SK-N-SH (cell line): ENCODE measurements around the gene WRAP73. TPM values are rescaled to one million over a fixed set of nuclear protein-coding genes. Genes with fewer than 3 reads are reported as not detected.

Experiments used
- CTCF ChIA-PET: fragments of 300-600, 350-600 bp; formaldehyde crosslinking; extraction: SDS; loops from one replicate; lab custom pipeline; 2021; lab: Yijun Ruan, JAX
- POLR2A ChIA-PET: fragments of 350-600 bp; sonication (Branson Sonifier 250); formaldehyde crosslinking; extraction: SDS; loops from one replicate; lab custom pipeline; 2020; ENCODE audit warnings: antibody characterized with exemption, inconsistent platforms; lab: Yijun Ruan, JAX
- DNase-seq: peaks from one replicate; pipeline ENCODE4 v3.0.0; 2012
- H2AFZ ChIP-seq: fragments of 200-600 bp; sonication (generic); 2 replicates; pipeline ENCODE4 v1.8.1; 2016; ENCODE audit warnings: antibody characterized with exemption, mild to moderate bottlenecking, low read depth
- H3F3A ChIP-seq: fragments of 200-600 bp; sonication (generic); replicated peaks from 2 replicates; pipeline ENCODE3; 2016; ENCODE audit warnings: antibody characterized with exemption, mild to moderate bottlenecking; ENCODE audit not compliant: insufficient read depth
- H3K27ac ChIP-seq, 2 experiments: fragments of 200-500 bp in 1 of 2; fragments of 200-600 bp in 1 of 2; sonication (Bioruptor generic) in 1 of 2; sonication (generic), shearing (Covaris generic) in 1 of 2; 2 replicates each; pipeline versions ENCODE4 v1.5.1 to v1.6.1; 2014 to 2016; ENCODE audit warnings: low read depth in 2 of 2, inconsistent platforms in 1 of 2, low read length in 1 of 2, mild to moderate bottlenecking in 1 of 2, mixed read lengths in 1 of 2
- H3K27me3 ChIP-seq: fragments of 200-600 bp; sonication (generic), shearing (Covaris generic); 2 replicates; pipeline ENCODE4 v1.6.1; 2016; ENCODE audit warnings: mixed run types; ENCODE audit not compliant: insufficient read depth
- H3K36me3 ChIP-seq, 2 experiments: fragments of 200-500 bp in 1 of 2; fragments of 200-600 bp in 1 of 2; sonication (Bioruptor generic) in 1 of 2; sonication (generic) in 1 of 2; replicated peaks in 1 of 2; 2 replicates each; pipeline versions ENCODE3 to v1.5.1; 2014 to 2016; ENCODE audit warnings: low read length in 1 of 2, mild to moderate bottlenecking in 1 of 2; ENCODE audit not compliant: insufficient read depth in 2 of 2, control insufficient read depth in 1 of 2
- H3K4me1 ChIP-seq, 2 experiments: fragments of 200-500 bp in 1 of 2; fragments of 200-600 bp in 1 of 2; sonication (Bioruptor generic) in 1 of 2; sonication (generic), shearing (Covaris generic) in 1 of 2; 2 replicates each; pipeline versions ENCODE4 v1.5.1 to v1.6.1; 2014 to 2016; ENCODE audit warnings: low read depth in 1 of 2, low read length in 1 of 2, mixed run types in 1 of 2; ENCODE audit not compliant: insufficient read depth in 2 of 2, control insufficient read depth in 1 of 2
- H3K4me2 ChIP-seq: fragments of 200-600 bp; sonication (generic), shearing (Covaris generic); 2 replicates; pipeline ENCODE4 v1.6.1; 2017; ENCODE audit warnings: mixed run types
- H3K4me3 ChIP-seq, 2 experiments: fragments of 200-500 bp in 1 of 2; fragments of 200-600 bp in 1 of 2; sonication (Bioruptor generic) in 1 of 2; sonication (generic), shearing (Covaris generic) in 1 of 2; 2 replicates each; pipeline versions ENCODE4 v1.5.1 to v1.8.1; 2014 to 2016; ENCODE audit warnings: low read depth in 2 of 2, inconsistent platforms in 1 of 2, low read length in 1 of 2, mild to moderate bottlenecking in 1 of 2, mixed read lengths in 1 of 2, moderate library complexity in 1 of 2
- H3K79me2 ChIP-seq: fragments of 200-600 bp; sonication (generic); 2 replicates; pipeline ENCODE4 v1.8.1; 2017; ENCODE audit warnings: mild to moderate bottlenecking; ENCODE audit not compliant: insufficient read depth
- H3K9ac ChIP-seq: fragments of 200-600 bp; sonication (generic); 2 replicates; pipeline ENCODE4 v1.6.1; 2017; ENCODE audit warnings: mixed run types
- H3K9me2 ChIP-seq: fragments of 200-600 bp; sonication (generic); 2 replicates; pipeline ENCODE4 v1.6.1; 2017; ENCODE audit warnings: mixed run types
- H3K9me3 ChIP-seq: fragments of 200-600 bp; sonication (generic); 2 replicates; pipeline ENCODE4 v1.6.1; 2017; ENCODE audit warnings: mixed run types, mild to moderate bottlenecking, moderate library complexity
- H4K20me1 ChIP-seq: fragments of 200-600 bp; sonication (generic); 2 replicates; pipeline ENCODE4 v1.6.1; 2017; ENCODE audit warnings: mild to moderate bottlenecking, mixed run types; ENCODE audit not compliant: insufficient read depth
- ELF1 ChIP-seq: IDR thresholded peaks from 2 replicates; pipeline ENCODE4 v1.4.0; 2012
- EP300 ChIP-seq, 2 experiments: IDR thresholded peaks; 2 replicates each; pipeline versions ENCODE4 v1.4.0 to v1.6.1; 2012; ENCODE audit warnings: borderline replicate concordance in 1 of 2, low read depth in 1 of 2, low read length in 1 of 2
- EZH2phosphoT487 ChIP-seq: fragments of 200-600 bp; sonication (generic); IDR thresholded peaks from 2 replicates; pipeline ENCODE4 v1.6.1; 2017; ENCODE audit warnings: low read depth, mixed run types, mild to moderate bottlenecking, antibody characterized with exemption, moderate library complexity, borderline replicate concordance
- FOSL2 ChIP-seq: IDR thresholded peaks from 2 replicates; pipeline ENCODE4 v1.4.0; 2012; ENCODE audit warnings: low read depth, mild to moderate bottlenecking, moderate library complexity, borderline replicate concordance
- FOXJ3 ChIP-seq: sonication (generic); formaldehyde crosslinking; IDR thresholded peaks from 2 replicates; pipeline ENCODE4 v1.5.1; 2020; ENCODE audit warnings: mild to moderate bottlenecking, missing genetic modification reagents
- GATA2 ChIP-seq: sonication (generic); formaldehyde crosslinking; IDR thresholded peaks from 2 replicates; pipeline ENCODE4 v1.5.0; 2020; ENCODE audit warnings: mild to moderate bottlenecking, missing genetic modification reagents
- IRF3 ChIP-seq: fragments of 150-350 bp; IDR thresholded peaks from 2 replicates; pipeline ENCODE4 v1.6.1; 2016; ENCODE audit warnings: mild to moderate bottlenecking, low read depth, low read length
- JUND ChIP-seq: IDR thresholded peaks from 2 replicates; pipeline ENCODE4 v1.4.0; 2012
- MEF2A ChIP-seq: IDR thresholded peaks from 2 replicates; pipeline ENCODE4 v1.4.0; 2012; ENCODE audit warnings: low read depth, borderline replicate concordance
- NRF1 ChIP-seq: IDR thresholded peaks from 2 replicates; pipeline ENCODE4 v1.6.1; 2012; ENCODE audit warnings: low read depth, mild to moderate bottlenecking, low read length
- POLR2AphosphoS5 ChIP-seq: IDR thresholded peaks from 2 replicates; pipeline ENCODE4 v1.6.1; 2012; ENCODE audit warnings: low read depth, low read length
- RCOR1 ChIP-seq: fragments of 150-350 bp; IDR thresholded peaks from 2 replicates; pipeline ENCODE4 v1.6.1; 2017; ENCODE audit warnings: antibody characterized with exemption, low read length
- RFX5 ChIP-seq: IDR thresholded peaks from 2 replicates; pipeline ENCODE4 v1.6.1; 2012; ENCODE audit warnings: mild to moderate bottlenecking, improper control_type of control experiment, low read length
- RXRA ChIP-seq: IDR thresholded peaks from 2 replicates; pipeline ENCODE4 v1.4.0; 2012; ENCODE audit warnings: low read depth, mild to moderate bottlenecking, borderline replicate concordance
- TAF1 ChIP-seq: IDR thresholded peaks from 2 replicates; pipeline ENCODE4 v1.6.1; 2012; ENCODE audit warnings: low read depth, mild to moderate bottlenecking, low read length, moderate library complexity, borderline replicate concordance
- TCF12 ChIP-seq: IDR thresholded peaks from 2 replicates; pipeline ENCODE4 v1.4.0; 2012
- TEAD4 ChIP-seq: IDR thresholded peaks from 2 replicates; pipeline ENCODE4 v1.4.0; 2012; ENCODE audit warnings: mild to moderate bottlenecking, borderline replicate concordance; ENCODE audit not compliant: insufficient read depth
- ZBTB33 ChIP-seq: IDR thresholded peaks from 2 replicates; pipeline ENCODE4 v1.4.0; 2012; ENCODE audit warnings: low read depth, borderline replicate concordance
- WGBS: methylation state at CpG from one replicate; pipeline ENCODE4 v1.1.6; 2017; ENCODE audit warnings: low lambda C conversion rate; 5-methylcytosine and 5-hydroxymethylcytosine counted together
- polyA plus RNA-seq, 3 experiments: library from polyadenylated mRNA; depleted of rRNA; stranded (reverse); fragments of >200 nt; gene quantifications; 2 replicates each; pipeline ENCODE4 v1.2.3, GENCODE V29; 2012
- TF ChIP-seq, protein P1 (sequence below): IDR thresholded peaks from 2 replicates; pipeline ENCODE4; 2012
- TF ChIP-seq, protein P2 (sequence below): fragments of 200-600 bp; sonication (generic); IDR thresholded peaks from 2 replicates; pipeline ENCODE4 v1.6.1; 2017; ENCODE audit warnings: antibody characterized with exemption, mild to moderate bottlenecking, moderate library complexity
- TF ChIP-seq, protein P3 (sequence below): IDR thresholded peaks from 2 replicates; pipeline ENCODE4 v1.4.0; 2012; ENCODE audit warnings: low read depth

The WRAP73 gene
- polyA plus RNA-seq, 1 of the 3 experiments (the other 2 are of a cell fraction) = 61.9 TPM

GRCh38 chr1:3688356-3689137 lies 38.6 kb upstream of the WRAP73 start:
- Histone ChIP-seq H2AFZ (no peak overlapping the region), H3K4me2 (no peak overlapping the region), H3K4me3 (no peak overlapping the region), H3K27me3 (no peaks in the 10 kb centered on the region), H3K4me1 (peaks cover 0 to 2% of the 10 kb centered on the region in 2 experiments; a peak in 1 of 4 replicates), H3K9me3 (no peaks in the 10 kb centered on the region), H3F3A (no peaks in the 10 kb centered on the region), H3K27ac (no peak overlapping the region), H3K79me2 (no peaks in the 10 kb centered on the region), H3K36me3 (no peaks in the 10 kb centered on the region), H3K9ac (no peak overlapping the region), H3K9me2 (no peaks in the 10 kb centered on the region), H4K20me1 (no peaks in the 10 kb centered on the region)
- ChIA-PET CTCF (interaction anchor here (2.9 kb wide), 2 partner anchors 7 to 35 kb away, joined by 10 to 16 read pairs; no protein-coding TSS in a partner anchor), POLR2A (no interaction called here)
- DNase-seq = no peak
- no peak for TF ChIP-seq FOXJ3 (CRISPR knock-in tag)
- TF ChIP-seq RFX5 = no peak
- TF ChIP-seq ZBTB33 = no peak
- no peak for TF ChIP-seq TAF1
- TF ChIP-seq JUND = no peak
- no peak for TF ChIP-seq RXRA
- TF ChIP-seq TCF12 = no peak
- no peak for TF ChIP-seq TEAD4
- no peak for TF ChIP-seq NRF1
- TF ChIP-seq, protein P1, sequence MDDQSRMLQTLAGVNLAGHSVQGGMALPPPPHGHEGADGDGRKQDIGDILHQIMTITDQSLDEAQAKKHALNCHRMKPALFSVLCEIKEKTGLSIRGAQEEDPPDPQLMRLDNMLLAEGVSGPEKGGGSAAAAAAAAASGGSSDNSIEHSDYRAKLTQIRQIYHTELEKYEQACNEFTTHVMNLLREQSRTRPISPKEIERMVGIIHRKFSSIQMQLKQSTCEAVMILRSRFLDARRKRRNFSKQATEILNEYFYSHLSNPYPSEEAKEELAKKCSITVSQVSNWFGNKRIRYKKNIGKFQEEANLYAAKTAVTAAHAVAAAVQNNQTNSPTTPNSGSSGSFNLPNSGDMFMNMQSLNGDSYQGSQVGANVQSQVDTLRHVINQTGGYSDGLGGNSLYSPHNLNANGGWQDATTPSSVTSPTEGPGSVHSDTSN = no peak
- no peak for TF ChIP-seq EZH2phosphoT487
- no peak for TF ChIP-seq FOSL2
- TF ChIP-seq EP300 (IDR thresholded peaks at IDR 0.05; ENCODE audit: borderline replicate concordance in 1 of 2, low read depth in 1 of 2, low read length in 1 of 2) = no peak
- no peak for TF ChIP-seq RCOR1
- 72% methylated on average over 16 of the region's 29 CpGs for WGBS

DNA sequence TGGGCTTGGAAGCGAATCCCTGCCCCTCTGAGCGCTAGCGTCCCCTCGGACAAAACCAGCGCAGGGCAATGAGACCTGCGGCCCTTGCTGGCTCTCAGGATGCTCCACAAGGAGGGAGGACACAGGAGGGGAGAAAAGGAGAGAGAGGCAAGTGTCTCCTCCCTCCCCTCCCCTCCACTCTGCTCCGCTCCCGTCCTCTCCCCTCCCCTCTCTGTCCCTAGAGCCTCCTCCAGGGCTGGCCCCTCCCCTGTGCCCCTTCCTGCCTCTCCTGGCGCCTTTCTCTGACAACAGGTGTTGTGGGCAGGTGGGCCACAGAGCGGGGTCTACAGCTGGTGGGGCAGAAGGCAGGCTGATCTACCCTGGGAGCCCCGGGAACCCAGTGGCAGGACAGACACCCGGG lies 37.6 kb upstream of the WRAP73 start:
- H4K20me1 ChIP-seq = no peaks in the 10 kb centered on the region
- TF ChIP-seq RFX5 (no peak), ELF1 (no peak), RXRA (no peak), POLR2AphosphoS5 (no peak), FOXJ3 (CRISPR knock-in tag) (no peak), MEF2A (no peak), IRF3 (no peak), GATA2 (CRISPR knock-in tag) (no peak)
- TF ChIP-seq, protein P2, sequence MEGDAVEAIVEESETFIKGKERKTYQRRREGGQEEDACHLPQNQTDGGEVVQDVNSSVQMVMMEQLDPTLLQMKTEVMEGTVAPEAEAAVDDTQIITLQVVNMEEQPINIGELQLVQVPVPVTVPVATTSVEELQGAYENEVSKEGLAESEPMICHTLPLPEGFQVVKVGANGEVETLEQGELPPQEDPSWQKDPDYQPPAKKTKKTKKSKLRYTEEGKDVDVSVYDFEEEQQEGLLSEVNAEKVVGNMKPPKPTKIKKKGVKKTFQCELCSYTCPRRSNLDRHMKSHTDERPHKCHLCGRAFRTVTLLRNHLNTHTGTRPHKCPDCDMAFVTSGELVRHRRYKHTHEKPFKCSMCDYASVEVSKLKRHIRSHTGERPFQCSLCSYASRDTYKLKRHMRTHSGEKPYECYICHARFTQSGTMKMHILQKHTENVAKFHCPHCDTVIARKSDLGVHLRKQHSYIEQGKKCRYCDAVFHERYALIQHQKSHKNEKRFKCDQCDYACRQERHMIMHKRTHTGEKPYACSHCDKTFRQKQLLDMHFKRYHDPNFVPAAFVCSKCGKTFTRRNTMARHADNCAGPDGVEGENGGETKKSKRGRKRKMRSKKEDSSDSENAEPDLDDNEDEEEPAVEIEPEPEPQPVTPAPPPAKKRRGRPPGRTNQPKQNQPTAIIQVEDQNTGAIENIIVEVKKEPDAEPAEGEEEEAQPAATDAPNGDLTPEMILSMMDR = no peak
- TF ChIP-seq, protein P3, sequence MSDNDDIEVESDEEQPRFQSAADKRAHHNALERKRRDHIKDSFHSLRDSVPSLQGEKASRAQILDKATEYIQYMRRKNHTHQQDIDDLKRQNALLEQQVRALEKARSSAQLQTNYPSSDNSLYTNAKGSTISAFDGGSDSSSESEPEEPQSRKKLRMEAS = no peak
- TF ChIP-seq, all 33 proteins: peak for 0
- ChIA-PET CTCF (interaction anchor here (2.9 kb wide), 2 partner anchors 8 to 36 kb away, joined by 10 to 16 read pairs; no protein-coding TSS in a partner anchor), POLR2A (no interaction called here)
- Histone ChIP-seq H3K9me2 (no peaks in the 10 kb centered on the region), H3K4me2 (no peak overlapping the region), H3K4me3 (no peak overlapping the region), H3F3A (no peaks in the 10 kb centered on the region), H3K4me1 (no peaks in the 10 kb centered on the region; a peak in 1 of 4 replicates), H3K36me3 (no peaks in the 10 kb centered on the region), H3K27ac (no peak overlapping the region), H3K9ac (no peak overlapping the region), H3K27me3 (no peaks in the 10 kb centered on the region), H2AFZ (no peak overlapping the region), H3K79me2 (no peaks in the 10 kb centered on the region), H3K9me3 (no peaks in the 10 kb centered on the region)
- 72% methylated on average over 2 of the region's 12 CpGs for WGBS
- DNase-seq = no peak
